Trophoblast cell (in vitro differentiated cells and primary cell): ENCODE measurements around the gene EFNA2.

Source experiments
- DNase-seq, 2 donors: peaks; one replicate each; pipeline ENCODE4 v3.0.0-alpha.2; 2016
- H2AFZ ChIP-seq: 2 replicates; pipeline ENCODE4 v1.6.1; 2013; ENCODE audit warnings: low read length, moderate library complexity, mild to moderate bottlenecking; ENCODE audit not compliant: insufficient read depth, poor library complexity
- H2AK5ac ChIP-seq: 2 replicates; pipeline ENCODE4 v1.6.1; 2013; ENCODE audit warnings: mild to moderate bottlenecking, low read length
- H2BK120ac ChIP-seq: 2 replicates; pipeline ENCODE4 v1.6.1; 2013; ENCODE audit warnings: low read length, mild to moderate bottlenecking, moderate library complexity; ENCODE audit not compliant: insufficient read depth, poor library complexity
- H2BK12ac ChIP-seq: 2 replicates; pipeline ENCODE4 v1.6.1; 2013; ENCODE audit warnings: mild to moderate bottlenecking, low read length, moderate library complexity
- H2BK5ac ChIP-seq: 2 replicates; pipeline ENCODE4 v1.6.1; 2013; ENCODE audit warnings: low read length, low read depth, moderate library complexity, mild to moderate bottlenecking; ENCODE audit not compliant: poor library complexity
- H3K14ac ChIP-seq: 2 replicates; pipeline ENCODE4 v1.6.1; 2013; ENCODE audit warnings: mild to moderate bottlenecking, low read length
- H3K18ac ChIP-seq: 2 replicates; pipeline ENCODE4 v1.6.1; 2013; ENCODE audit warnings: mild to moderate bottlenecking, low read length
- H3K23ac ChIP-seq: 2 replicates; pipeline ENCODE4 v1.6.1; 2013; ENCODE audit warnings: low read length
- H3K27ac ChIP-seq: 2 replicates; pipeline ENCODE4 v1.5.1; 2013; ENCODE audit warnings: low read depth, mild to moderate bottlenecking, inconsistent platforms, low read length, moderate library complexity
- H3K27me3 ChIP-seq: 2 replicates; pipeline ENCODE4 v1.6.1; 2013; ENCODE audit warnings: inconsistent platforms, mild to moderate bottlenecking, low read length, moderate library complexity; ENCODE audit not compliant: insufficient read depth
- H3K36me3 ChIP-seq, 2 experiments: 1 replicate in 1 of 2; 2 replicates in 1 of 2; pipeline ENCODE4 v1.6.1; 2013; ENCODE audit warnings: low read length in 2 of 2, mild to moderate bottlenecking in 2 of 2, moderate library complexity in 1 of 2; ENCODE audit not compliant: insufficient read depth in 2 of 2, control insufficient read depth in 1 of 2
- H3K4ac ChIP-seq: 2 replicates; pipeline ENCODE4 v1.6.1; 2013; ENCODE audit warnings: low read depth, mild to moderate bottlenecking, low read length, moderate library complexity
- H3K4me1 ChIP-seq, 2 experiments: 1 replicate in 1 of 2; 2 replicates in 1 of 2; pipeline ENCODE4 v1.6.1; 2013; ENCODE audit warnings: low read length in 2 of 2, mild to moderate bottlenecking in 2 of 2, moderate library complexity in 1 of 2; ENCODE audit not compliant: insufficient read depth in 2 of 2, control insufficient read depth in 1 of 2
- H3K4me2 ChIP-seq: 2 replicates; pipeline ENCODE4 v1.6.1; 2013; ENCODE audit warnings: inconsistent platforms, mild to moderate bottlenecking, low read length, moderate library complexity
- H3K4me3 ChIP-seq: 2 replicates; pipeline ENCODE4 v1.5.1; 2013; ENCODE audit warnings: mild to moderate bottlenecking, low read depth, low read length, inconsistent platforms
- H3K79me1 ChIP-seq: one replicate; pipeline ENCODE4 v1.6.1; 2013; ENCODE audit warnings: low read length
- H3K79me2 ChIP-seq: 2 replicates; pipeline ENCODE4 v1.6.1; 2013; ENCODE audit warnings: low read length, mild to moderate bottlenecking; ENCODE audit not compliant: control insufficient read depth, insufficient read depth, poor library complexity
- H3K9ac ChIP-seq: 2 replicates; pipeline ENCODE4 v1.6.1; 2013; ENCODE audit warnings: mild to moderate bottlenecking, low read length
- H3K9me3 ChIP-seq: 2 replicates; pipeline ENCODE4 v1.6.1; 2013; ENCODE audit warnings: low read depth, mild to moderate bottlenecking, control low read depth, inconsistent platforms, low read length; ENCODE audit not compliant: insufficient read depth
- H4K12ac ChIP-seq: 2 replicates; pipeline ENCODE4 v1.6.1; 2013; ENCODE audit warnings: low read depth, mild to moderate bottlenecking, low read length, moderate library complexity
- H4K8ac ChIP-seq: 2 replicates; pipeline ENCODE4 v1.6.1; 2013; ENCODE audit warnings: low read depth, mild to moderate bottlenecking, low read length, moderate library complexity
- H4K91ac ChIP-seq: one replicate; pipeline ENCODE4 v1.6.1; 2013; ENCODE audit warnings: low read depth, mild to moderate bottlenecking, low read length, moderate library complexity
- WGBS: extraction: QIAGEN DNeasy Blood & Tissue Kit; methylation state at CpG from one replicate; pipeline ENCODE4 v1.1.7; 2013; ENCODE audit warnings: missing lambda C conversion rate; ENCODE audit not compliant: insufficient read length, insufficient coverage; ENCODE audit errors: extremely low coverage; 5-methylcytosine and 5-hydroxymethylcytosine counted together

Gene EFNA2

GRCh38 chr19:1276628-1277022, 9.0 kb upstream of the EFNA2 start:
- Histone ChIP-seq H3K4me2 (no peak overlapping the region), H3K4me3 (no peak overlapping the region), H2AFZ (no peak overlapping the region), H3K79me2 (peaks cover 10% of the 10 kb centered on the region), H3K4ac (peak overlapping the region; percentile 4), H2BK12ac (no peak overlapping the region), H3K9me3 (no peaks in the 10 kb centered on the region), H3K14ac (no peak overlapping the region), H2AK5ac (no peak overlapping the region), H4K12ac (peak overlapping the region; percentile 9), H3K9ac (no peak overlapping the region), H3K4me1 (peaks cover 17 to 18% of the 10 kb centered on the region in 2 experiments), H4K8ac (no peak overlapping the region), H3K27me3 (no peaks in the 10 kb centered on the region), H3K36me3 (peaks cover 43% of the 10 kb centered on the region in 2 experiments), H3K79me1 (peaks cover 12% of the 10 kb centered on the region), H3K27ac (no peak overlapping the region), H2BK120ac (no peak overlapping the region), H3K23ac (no peak overlapping the region), H2BK5ac (no peak overlapping the region), H4K91ac (no peak overlapping the region), H3K18ac (no peak overlapping the region)
- DNase-seq: no peak
- WGBS: no CpG with 5 or more reads among the region's 10 CpGs

GRCh38 chr19:1277061-1277460, 8.6 kb upstream of the EFNA2 start:
- H3K4me2 ChIP-seq: no peak overlapping the region
- no peak overlapping the region for H3K4ac ChIP-seq
- H3K14ac ChIP-seq: no peak overlapping the region
- no peak overlapping the region for H4K12ac ChIP-seq
- no CpG with 5 or more reads among the region's 15 CpGs for WGBS
- no peak overlapping the region for H3K27ac ChIP-seq
- DNase-seq: no peak
- no peak overlapping the region for H2AFZ ChIP-seq
- peaks cover 10% of the 10 kb centered on the region for H3K79me2 ChIP-seq
- H3K18ac ChIP-seq: peak overlapping the region; percentile 18
- H4K91ac ChIP-seq: no peak overlapping the region
- no peak overlapping the region for H3K23ac ChIP-seq
- H3K27me3 ChIP-seq: no peaks in the 10 kb centered on the region
- H3K4me3 ChIP-seq: no peak overlapping the region
- no peak overlapping the region for H4K8ac ChIP-seq
- H3K4me1 ChIP-seq: peaks cover 17 to 18% of the 10 kb centered on the region in 2 experiments
- H3K9ac ChIP-seq: no peak overlapping the region
- H2BK120ac ChIP-seq: no peak overlapping the region
- no peaks in the 10 kb centered on the region for H3K9me3 ChIP-seq
- H2AK5ac ChIP-seq: no peak overlapping the region
- H2BK12ac ChIP-seq: no peak overlapping the region
- H3K79me1 ChIP-seq: peaks cover 12% of the 10 kb centered on the region
- H3K36me3 ChIP-seq: peaks cover 39% of the 10 kb centered on the region in 2 experiments
- no peak overlapping the region for H2BK5ac ChIP-seq

- Histone ChIP-seq H2AK5ac (no peak overlapping the region), H3K14ac (no peak overlapping the region), H3K79me2 (peaks cover 10% of the 10 kb centered on the region), H3K27ac (no peak overlapping the region), H2AFZ (no peak overlapping the region), H3K4me1 (peaks cover 17 to 18% of the 10 kb centered on the region in 2 experiments), H3K79me1 (peaks cover 12% of the 10 kb centered on the region), H4K12ac (no peak overlapping the region), H2BK5ac (no peak overlapping the region), H3K27me3 (no peaks in the 10 kb centered on the region), H3K4ac (no peak overlapping the region), H3K9ac (no peak overlapping the region), H4K91ac (no peak overlapping the region), H3K18ac (no peak overlapping the region), H2BK12ac (no peak overlapping the region), H3K9me3 (no peaks in the 10 kb centered on the region), H3K36me3 (peaks cover 30% of the 10 kb centered on the region in 2 experiments), H2BK120ac (no peak overlapping the region), H3K4me2 (no peak overlapping the region), H3K23ac (no peak overlapping the region), H3K4me3 (no peak overlapping the region), H4K8ac (no peak overlapping the region)
- WGBS: no CpG with 5 or more reads among the region's 12 CpGs
- no peak for DNase-seq
These were observed 7.6 kb upstream of the EFNA2 start for GRCh38 chr19:1278074-1278473.

GRCh38 chr19:1278713-1279660, 6.7 kb upstream of the EFNA2 start:
- Histone ChIP-seq H3K23ac (no peak overlapping the region), H3K9ac (no peak overlapping the region), H3K79me1 (peaks cover 12% of the 10 kb centered on the region), H3K36me3 (peaks cover 21% of the 10 kb centered on the region in 2 experiments), H2BK12ac (no peak overlapping the region), H4K12ac (no peak overlapping the region), H2BK5ac (no peak overlapping the region), H2AFZ (no peak overlapping the region), H4K91ac (no peak overlapping the region), H4K8ac (no peak overlapping the region), H3K4ac (no peak overlapping the region), H3K4me3 (peak overlapping the region; percentile 18), H3K27ac (no peak overlapping the region), H3K79me2 (peaks cover 10% of the 10 kb centered on the region), H3K18ac (no peak overlapping the region), H3K14ac (no peak overlapping the region), H3K27me3 (no peaks in the 10 kb centered on the region), H2BK120ac (no peak overlapping the region), H2AK5ac (no peak overlapping the region), H3K9me3 (no peaks in the 10 kb centered on the region), H3K4me1 (peaks cover 17% of the 10 kb centered on the region in 2 experiments), H3K4me2 (no peak overlapping the region)
- no peak for DNase-seq
- WGBS: no CpG with 5 or more reads among the region's 25 CpGs
